BLaER1 (cell line): ENCODE measurements around the gene ADAMTS8.

ENCODE experiments used
- H3K27ac ChIP-seq: shearing (Covaris generic); formaldehyde crosslinking; 2 replicates; pipeline ENCODE4 v1.8.1; 2022
- H3K27me3 ChIP-seq: shearing (Covaris generic); formaldehyde crosslinking; 2 replicates; pipeline ENCODE4 v1.8.1; 2022
- H3K36me3 ChIP-seq: shearing (Covaris generic); formaldehyde crosslinking; 2 replicates; pipeline ENCODE4 v1.8.1; 2022
- H3K4me1 ChIP-seq: shearing (Covaris generic); formaldehyde crosslinking; 2 replicates; pipeline ENCODE4 v1.8.1; 2022
- H3K4me2 ChIP-seq: shearing (Covaris generic); formaldehyde crosslinking; 2 replicates; pipeline ENCODE4 v1.8.1; 2022
- H3K4me3 ChIP-seq: shearing (Covaris generic); formaldehyde crosslinking; 2 replicates; pipeline ENCODE4 v1.8.1; 2022
- H3K9ac ChIP-seq: shearing (Covaris generic); formaldehyde crosslinking; 2 replicates; pipeline ENCODE4 v1.8.1; 2022
- H3K9me3 ChIP-seq: shearing (Covaris generic); formaldehyde crosslinking; 2 replicates; pipeline ENCODE4 v1.8.1; 2022
- H4K20me1 ChIP-seq: shearing (Covaris generic); formaldehyde crosslinking; 2 replicates; pipeline ENCODE4 v1.8.1; 2022
- Cebpa-rat ChIP-seq: shearing (Covaris generic); IDR thresholded peaks from 2 replicates; pipeline ENCODE4 v1.8.1; 2022

Gene ADAMTS8

DNA sequence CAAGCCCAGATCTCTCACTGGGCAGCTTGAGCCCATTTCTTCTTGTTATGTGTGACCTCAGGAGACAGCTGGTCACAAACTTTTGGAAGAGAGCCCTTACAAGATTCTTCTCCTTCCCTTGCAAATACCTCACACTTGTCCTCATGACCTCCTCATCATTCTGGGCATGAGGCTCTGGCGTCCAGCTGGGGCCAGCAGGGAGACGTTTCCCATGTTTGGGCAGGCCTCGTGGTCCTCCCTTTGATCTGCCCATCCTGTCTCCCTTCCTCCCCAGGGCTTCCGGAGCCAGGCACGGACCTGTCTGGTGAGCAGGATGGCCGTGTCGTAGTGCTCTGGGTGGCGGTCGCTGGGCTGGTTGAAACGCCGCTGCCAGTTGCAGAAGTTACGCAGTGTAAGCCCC lies 9.7 kb downstream of the ADAMTS8 start:
- no peaks in the 10 kb centered on the region for H3K9me3 ChIP-seq
- no peaks in the 10 kb centered on the region for H4K20me1 ChIP-seq
- no peaks in the 10 kb centered on the region for H3K36me3 ChIP-seq
- H3K4me3 ChIP-seq: no peak overlapping the region
- H3K4me2 ChIP-seq: no peak overlapping the region
- no peak overlapping the region for H3K9ac ChIP-seq
- peaks cover 15% of the 10 kb centered on the region for H3K27me3 ChIP-seq
- no peak for TF ChIP-seq Cebpa-rat
- H3K27ac ChIP-seq: no peak overlapping the region
- H3K4me1 ChIP-seq: 0 out of 2 replicates have a peak, but pooled peaks cover 5% of the 10 kb centered on the region

- no peak overlapping the region for H3K27ac ChIP-seq
- no peak overlapping the region for H3K4me3 ChIP-seq
- H3K9ac ChIP-seq: no peak overlapping the region
- peaks cover 9% of the 10 kb centered on the region; the same call in 1 of the 2 replicates for H3K27me3 ChIP-seq
- 0 out of 2 replicates have a peak, but pooled peaks cover 5% of the 10 kb centered on the region for H3K4me1 ChIP-seq
- no peaks in the 10 kb centered on the region for H3K36me3 ChIP-seq
- no peak for TF ChIP-seq Cebpa-rat
- no peaks in the 10 kb centered on the region for H3K9me3 ChIP-seq
- no peaks in the 10 kb centered on the region for H4K20me1 ChIP-seq
- no peak overlapping the region for H3K4me2 ChIP-seq
These were observed 10.2 kb downstream of the ADAMTS8 start for GRCh38 chr11:130418210-130418609.

DNA sequence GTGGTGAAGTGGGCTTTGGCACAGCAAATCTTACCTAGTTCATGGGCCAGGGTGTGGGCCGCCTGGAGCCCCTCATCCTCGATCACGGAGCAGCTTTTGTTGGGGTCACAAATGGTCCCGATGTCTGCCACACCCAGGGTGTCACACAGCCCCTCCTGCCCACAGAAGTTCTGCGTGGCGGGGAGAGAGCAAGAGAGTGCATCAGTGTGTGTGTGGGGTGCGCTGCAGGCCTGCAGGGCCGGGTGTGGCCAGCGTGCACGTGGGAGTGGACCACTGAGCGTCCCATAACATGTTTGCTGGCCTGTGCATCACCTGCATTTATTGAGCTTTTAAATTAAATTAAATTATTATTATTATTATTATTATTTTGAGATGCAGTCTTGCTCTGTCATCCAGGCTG lies 11.5 kb downstream of the ADAMTS8 start:
- peaks cover 9% of the 10 kb centered on the region; the same call in 1 of the 2 replicates for H3K27me3 ChIP-seq

GRCh38 chr11:130416530-130416882 lies 11.9 kb downstream of the ADAMTS8 start:
- Histone ChIP-seq H3K4me3 (no peak overlapping the region), H3K36me3 (no peaks in the 10 kb centered on the region), H3K9me3 (no peaks in the 10 kb centered on the region), H3K27ac (no peak overlapping the region), H3K4me1 (0 out of 2 replicates have a peak, but pooled peaks cover 5% of the 10 kb centered on the region), H4K20me1 (no peaks in the 10 kb centered on the region), H3K4me2 (no peak overlapping the region), H3K27me3 (peaks cover 7% of the 10 kb centered on the region; the same call in 1 of the 2 replicates), H3K9ac (no peak overlapping the region)
- TF ChIP-seq Cebpa-rat: no peak

More for the DNA sequence above, 11.5 kb downstream of the ADAMTS8 start:
- no peaks in the 10 kb centered on the region for H4K20me1 ChIP-seq
- H3K9ac ChIP-seq: no peak overlapping the region
- no peak for TF ChIP-seq Cebpa-rat
- no peak overlapping the region for H3K27ac ChIP-seq
- no peak overlapping the region for H3K4me3 ChIP-seq
- H3K36me3 ChIP-seq: no peaks in the 10 kb centered on the region
- no peaks in the 10 kb centered on the region for H3K9me3 ChIP-seq
- 0 out of 2 replicates have a peak, but pooled peaks cover 5% of the 10 kb centered on the region for H3K4me1 ChIP-seq
- no peak overlapping the region for H3K4me2 ChIP-seq

DNA sequence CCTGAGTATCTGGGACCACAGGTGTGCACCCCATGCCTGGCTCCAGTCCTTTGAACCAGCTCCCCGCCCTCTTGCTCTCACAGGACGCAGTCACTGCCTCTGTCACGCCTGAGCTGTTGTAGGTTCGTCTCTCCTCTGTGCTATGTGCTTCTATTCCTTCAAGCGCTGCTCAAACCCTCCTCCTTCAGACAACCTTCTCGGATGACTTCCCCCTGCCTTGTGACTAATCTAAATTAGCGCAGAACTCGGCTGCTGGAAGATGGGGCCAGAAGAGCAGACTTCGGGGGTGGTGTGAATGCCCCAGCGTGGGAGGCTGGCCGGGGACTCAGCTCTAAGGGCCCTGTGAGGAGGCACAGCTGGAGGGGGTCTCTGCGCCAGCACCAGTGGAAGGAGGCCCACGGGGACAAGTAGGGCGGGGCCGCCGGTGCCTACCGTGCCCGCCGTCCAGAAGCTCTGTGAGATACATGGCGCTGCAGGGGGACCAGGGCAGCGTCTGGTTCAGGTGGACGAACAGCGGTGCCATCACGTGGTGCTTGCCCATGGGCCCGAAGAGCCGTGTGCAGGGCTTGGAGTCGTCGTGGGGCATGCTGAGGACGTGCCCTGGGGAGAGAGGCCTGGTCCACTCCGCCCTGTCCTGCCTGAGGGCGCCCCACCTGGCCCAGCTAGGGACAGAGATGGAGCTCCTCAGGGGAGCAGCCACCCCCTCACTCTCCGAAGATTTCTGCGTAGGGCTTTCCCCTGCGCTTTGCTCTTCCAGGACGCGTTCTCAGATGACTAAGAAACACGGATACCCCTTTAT lies 12.5 kb downstream of the ADAMTS8 start:
- no peak for TF ChIP-seq Cebpa-rat

GRCh38 chr11:130414107-130415080 lies 14.0 kb downstream of the ADAMTS8 start:
- Histone ChIP-seq H3K4me2 (no peak overlapping the region), H3K36me3 (no peaks in the 10 kb centered on the region), H3K27ac (no peak overlapping the region), H3K27me3 (no peaks in the 10 kb centered on the region), H3K4me1 (0 out of 2 replicates have a peak, but pooled peaks cover 5% of the 10 kb centered on the region), H4K20me1 (no peaks in the 10 kb centered on the region), H3K9me3 (no peaks in the 10 kb centered on the region), H3K4me3 (no peak overlapping the region), H3K9ac (no peak overlapping the region)
- no peak for TF ChIP-seq Cebpa-rat

More for the DNA sequence above, 12.5 kb downstream of the ADAMTS8 start:
- no peak overlapping the region for H3K4me2 ChIP-seq
- H3K36me3 ChIP-seq: no peaks in the 10 kb centered on the region
- no peak overlapping the region for H3K4me3 ChIP-seq
- no peaks in the 10 kb centered on the region for H3K9me3 ChIP-seq
- 0 out of 2 replicates have a peak, but pooled peaks cover 5% of the 10 kb centered on the region for H3K4me1 ChIP-seq
- no peaks in the 10 kb centered on the region for H4K20me1 ChIP-seq
- no peak overlapping the region for H3K9ac ChIP-seq
- no peak overlapping the region for H3K27ac ChIP-seq
- H3K27me3 ChIP-seq: peaks cover 2% of the 10 kb centered on the region; the same call in 1 of the 2 replicates

GRCh38 chr11:130413405-130414106 lies 14.9 kb downstream of the ADAMTS8 start:
- Histone ChIP-seq H3K4me1 (0 out of 2 replicates have a peak, but pooled peaks cover 5% of the 10 kb centered on the region), H3K36me3 (no peaks in the 10 kb centered on the region), H4K20me1 (no peaks in the 10 kb centered on the region), H3K9me3 (no peaks in the 10 kb centered on the region), H3K9ac (no peak overlapping the region), H3K4me2 (no peak overlapping the region), H3K27ac (no peak overlapping the region), H3K27me3 (no peaks in the 10 kb centered on the region), H3K4me3 (no peak overlapping the region)
- no peak for TF ChIP-seq Cebpa-rat

- H3K4me1 ChIP-seq: 0 out of 2 replicates have a peak, but pooled peaks cover 5% of the 10 kb centered on the region
- no peak for TF ChIP-seq Cebpa-rat
- H4K20me1 ChIP-seq: no peaks in the 10 kb centered on the region
- no peak overlapping the region for H3K4me3 ChIP-seq
- no peak overlapping the region for H3K27ac ChIP-seq
- H3K9ac ChIP-seq: no peak overlapping the region
- no peak overlapping the region for H3K4me2 ChIP-seq
- no peaks in the 10 kb centered on the region for H3K27me3 ChIP-seq
- no peaks in the 10 kb centered on the region for H3K9me3 ChIP-seq
- no peaks in the 10 kb centered on the region for H3K36me3 ChIP-seq
These were observed 17.2 kb downstream of the ADAMTS8 start for GRCh38 chr11:130411223-130411622.
